Lung (tissue), 12 donors: ENCODE data around the gene RTL1. TPM values are rescaled to one million over a fixed set of nuclear protein-coding genes. Genes with fewer than 3 reads are reported as not detected.

Experiments
- ATAC-seq: fragments of 200-7000 bp; cut with Tn5 transposase; one replicate; pipeline ENCODE4 v1.9.1; 2020; ENCODE audit warnings: moderate number of reproducible peaks; ENCODE audit not compliant: insufficient read depth, low FRiP score
- DNase-seq, 3 donors: peaks; one replicate each; pipeline ENCODE4 v3.0.0-alpha.2; 2013 to 2017
- H3K27ac ChIP-seq, 2 donors: one replicate each; pipeline ENCODE4 v1.5.1; 2013; ENCODE audit warnings: mild to moderate bottlenecking in 2 of 2, moderate library complexity in 2 of 2, control low read depth in 1 of 2, inconsistent platforms in 1 of 2, low read depth in 1 of 2, low read length in 1 of 2
- H3K27me3 ChIP-seq, 3 donors: one replicate each; pipeline ENCODE4 v1.5.1; 2013; ENCODE audit warnings: low read length in 2 of 3; ENCODE audit not compliant: control insufficient read depth in 3 of 3, insufficient read depth in 3 of 3
- H3K36me3 ChIP-seq, 4 donors: one replicate each; pipeline ENCODE4 v1.5.1; 2013; ENCODE audit warnings: low read length in 4 of 4, mild to moderate bottlenecking in 1 of 4, moderate library complexity in 1 of 4; ENCODE audit not compliant: control insufficient read depth in 4 of 4, insufficient read depth in 4 of 4
- H3K4me1 ChIP-seq, 5 donors: one replicate each; pipeline ENCODE4 v1.5.1; 2013; ENCODE audit warnings: low read length in 5 of 5, mild to moderate bottlenecking in 2 of 5, moderate library complexity in 1 of 5; ENCODE audit not compliant: control insufficient read depth in 5 of 5, insufficient read depth in 5 of 5
- H3K4me3 ChIP-seq: one replicate; pipeline ENCODE4 v1.5.1; 2013; ENCODE audit warnings: mild to moderate bottlenecking, control low read depth, moderate library complexity
- H3K9ac ChIP-seq, 2 donors: one replicate each; pipeline ENCODE4 v1.5.1; 2013; ENCODE audit warnings: low read length in 2 of 2, control low read depth in 1 of 2; ENCODE audit not compliant: insufficient read depth in 1 of 2
- H3K9me3 ChIP-seq, 4 donors: one replicate each; pipeline ENCODE4 v1.5.1; 2013; ENCODE audit warnings: low read length in 3 of 4, mild to moderate bottlenecking in 1 of 4, moderate library complexity in 1 of 4; ENCODE audit not compliant: control insufficient read depth in 4 of 4, insufficient read depth in 3 of 4
- WGBS, 2 donors: extraction: QIAGEN DNeasy Blood & Tissue Kit; methylation state at CpG; one replicate each; pipeline ENCODE4 v1.1.7; 2013; 5-methylcytosine and 5-hydroxymethylcytosine counted together
- polyA plus RNA-seq, 2 donors: library from polyadenylated mRNA; stranded (reverse); fragments of 200-250 nt; gene quantifications; one replicate each; pipeline ENCODE4 v1.2.1, GENCODE V29; 2013
- total RNA-seq, 2 donors: library from RNA; depleted of rRNA in 1 of 2; stranded (reverse); fragments of >200 nt in 1 of 2; gene quantifications; one replicate each; pipeline ENCODE4 v1.2.1, GENCODE V29; 2014 to 2021
- TF ChIP-seq, protein P1 (sequence below): IDR thresholded peaks from 2 replicates; pipeline ENCODE4 v1.5.1; 2012; ENCODE audit warnings: mild to moderate bottlenecking; ENCODE audit errors: control extremely low read depth, extremely low read depth
- donor health status: control.
- donor health status: control.
- donor health status: Bipolar disorder and iron deficiency.
- donor health status: healthy.
- donor health status: DM: yes; HTN: yes; CAD: no.

Gene RTL1
- total and polyA plus RNA-seq, 4 donors = 0.02 to 0.09 TPM; not detected in 2

DNA sequence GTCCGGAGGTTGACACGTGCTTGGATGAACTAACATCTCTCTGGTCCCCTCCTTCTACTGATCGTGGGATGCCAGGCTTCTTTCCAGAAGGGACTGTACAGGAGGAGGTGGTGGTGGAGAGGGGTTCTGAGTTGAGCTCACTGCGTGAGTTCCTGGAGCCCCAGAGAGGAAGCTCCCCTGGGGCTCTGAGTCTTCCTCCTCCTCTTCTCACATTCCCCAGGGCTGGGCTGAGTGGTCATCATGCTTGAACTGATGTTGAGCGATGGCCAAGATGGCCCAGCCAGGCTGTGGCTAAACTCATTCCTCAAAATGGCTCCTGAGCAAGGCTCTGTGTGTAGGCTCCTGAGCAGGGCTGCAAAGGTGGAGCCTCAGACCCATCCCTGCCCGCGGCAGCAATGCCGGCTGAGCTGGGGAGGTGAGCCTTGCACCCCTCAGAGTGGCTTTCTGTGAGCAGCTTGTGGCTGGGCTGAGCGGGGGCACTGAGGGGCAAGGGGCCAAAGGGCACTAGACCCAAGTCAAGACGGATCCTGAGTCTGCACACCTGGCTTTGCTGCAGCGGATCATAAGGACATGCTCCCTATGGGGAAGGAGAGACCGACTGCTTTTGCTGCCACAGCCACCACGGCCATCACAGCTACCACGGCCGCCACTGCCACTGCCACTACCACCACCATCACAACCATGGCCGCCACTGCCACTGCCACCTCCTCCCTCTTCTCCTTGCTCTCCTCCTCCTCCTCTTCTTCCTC, 42.2 kb downstream of the RTL1 start:
- WGBS, 2 donors = 91 to 95% methylated on average over 14 to 16 of the region's 16 CpGs
- TF ChIP-seq, protein P1, sequence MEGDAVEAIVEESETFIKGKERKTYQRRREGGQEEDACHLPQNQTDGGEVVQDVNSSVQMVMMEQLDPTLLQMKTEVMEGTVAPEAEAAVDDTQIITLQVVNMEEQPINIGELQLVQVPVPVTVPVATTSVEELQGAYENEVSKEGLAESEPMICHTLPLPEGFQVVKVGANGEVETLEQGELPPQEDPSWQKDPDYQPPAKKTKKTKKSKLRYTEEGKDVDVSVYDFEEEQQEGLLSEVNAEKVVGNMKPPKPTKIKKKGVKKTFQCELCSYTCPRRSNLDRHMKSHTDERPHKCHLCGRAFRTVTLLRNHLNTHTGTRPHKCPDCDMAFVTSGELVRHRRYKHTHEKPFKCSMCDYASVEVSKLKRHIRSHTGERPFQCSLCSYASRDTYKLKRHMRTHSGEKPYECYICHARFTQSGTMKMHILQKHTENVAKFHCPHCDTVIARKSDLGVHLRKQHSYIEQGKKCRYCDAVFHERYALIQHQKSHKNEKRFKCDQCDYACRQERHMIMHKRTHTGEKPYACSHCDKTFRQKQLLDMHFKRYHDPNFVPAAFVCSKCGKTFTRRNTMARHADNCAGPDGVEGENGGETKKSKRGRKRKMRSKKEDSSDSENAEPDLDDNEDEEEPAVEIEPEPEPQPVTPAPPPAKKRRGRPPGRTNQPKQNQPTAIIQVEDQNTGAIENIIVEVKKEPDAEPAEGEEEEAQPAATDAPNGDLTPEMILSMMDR = no peak

DNA sequence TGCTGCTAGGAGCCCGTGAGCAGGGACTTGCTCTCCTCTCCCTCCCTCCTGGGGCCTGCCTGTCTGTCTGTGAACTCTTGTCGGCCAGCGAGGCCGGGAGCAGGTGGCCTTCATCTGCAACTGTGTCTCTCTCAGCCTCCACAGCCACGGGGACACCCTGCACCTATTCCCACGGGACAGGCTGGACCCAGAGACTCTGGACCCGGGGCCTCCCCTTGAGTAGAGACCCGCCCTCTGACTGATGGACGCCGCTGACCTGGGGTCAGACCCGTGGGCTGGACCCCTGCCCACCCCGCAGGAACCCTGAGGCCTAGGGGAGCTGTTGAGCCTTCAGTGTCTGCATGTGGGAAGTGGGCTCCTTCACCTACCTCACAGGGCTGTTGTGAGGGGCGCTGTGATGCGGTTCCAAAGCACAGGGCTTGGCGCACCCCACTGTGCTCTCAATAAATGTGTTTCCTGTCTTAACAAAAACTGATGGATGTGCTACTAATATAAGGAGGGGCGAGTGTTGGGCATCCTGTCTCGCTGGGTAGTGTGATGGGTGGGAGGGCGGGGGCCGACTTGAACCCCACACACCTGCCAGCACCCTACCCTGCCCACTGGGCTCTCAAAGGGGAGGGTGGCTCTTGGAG, 42.9 kb downstream of the RTL1 start:
- ATAC-seq (no peak), DNase-seq (no peak)
- no peaks in the 10 kb centered on the region for H3K27me3 ChIP-seq
- H3K4me3 ChIP-seq = no peak overlapping the region
- H3K9me3 ChIP-seq = peaks cover 0 to 3% (median 0%) of the 10 kb centered on the region in 4 donors
- no peak overlapping the region for H3K27ac ChIP-seq
- no peak overlapping the region for H3K9ac ChIP-seq
- 78 to 82% methylated on average over 19 of the region's 19 CpGs for WGBS, 2 donors
- TF ChIP-seq, protein P1 = no peak
- H3K4me1 ChIP-seq = peaks cover 0 to 8% (median 0%) of the 10 kb centered on the region in 5 donors
- peaks cover 0 to 5% (median 0%) of the 10 kb centered on the region in 4 donors for H3K36me3 ChIP-seq

More for the DNA sequence above, 42.2 kb downstream of the RTL1 start:
- no peak for DNase-seq
- ATAC-seq = no peak
- Histone ChIP-seq H3K4me1 (peaks cover 0 to 10% (median 0%) of the 10 kb centered on the region in 5 donors), H3K36me3 (peaks cover 0 to 5% (median 0%) of the 10 kb centered on the region in 4 donors), H3K9ac (no peak overlapping the region), H3K4me3 (no peak overlapping the region), H3K27me3 (no peaks in the 10 kb centered on the region), H3K27ac (no peak overlapping the region), H3K9me3 (peaks cover 0 to 3% (median 0%) of the 10 kb centered on the region in 4 donors)

DNA sequence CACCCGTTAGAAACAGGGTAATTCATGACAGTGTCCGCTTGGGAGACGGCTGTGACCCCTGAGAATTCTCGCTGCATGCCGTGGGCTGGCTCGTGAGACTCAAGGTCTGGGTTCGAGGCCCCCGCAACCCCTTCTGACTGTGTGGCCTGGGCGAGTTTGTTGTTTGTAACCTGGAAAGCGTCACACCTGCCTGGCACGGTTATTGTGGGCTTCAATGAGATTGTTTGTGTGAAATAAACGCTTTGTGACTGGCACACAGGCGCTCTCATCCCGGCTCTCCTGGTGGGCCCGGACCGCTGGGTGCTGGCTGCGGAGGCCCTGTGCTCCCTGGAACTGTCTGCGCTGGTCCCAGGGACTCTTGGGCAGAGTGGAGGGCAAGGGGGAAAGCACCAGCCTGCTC, 43.7 kb downstream of the RTL1 start:
- Histone ChIP-seq H3K9ac (no peak overlapping the region), H3K27ac (no peak overlapping the region), H3K4me1 (peaks cover 0 to 2% (median 0%) of the 10 kb centered on the region in 5 donors), H3K27me3 (no peaks in the 10 kb centered on the region), H3K36me3 (peaks cover 0 to 5% (median 0%) of the 10 kb centered on the region in 4 donors), H3K4me3 (no peak overlapping the region), H3K9me3 (peaks cover 0 to 3% (median 0%) of the 10 kb centered on the region in 4 donors)
- DNase-seq = no peak
- TF ChIP-seq, protein P1 = no peak
- WGBS, 2 donors = 91 to 92% methylated on average over 18 of the region's 18 CpGs
- ATAC-seq = no peak
